LHCN-M2 (cell line): ENCODE results near the gene USP34. TPM values are rescaled to one million over a fixed set of nuclear protein-coding genes. Genes with fewer than 3 reads are reported as not detected.
"Not testable (repeated sequence)": the region's sequence is repeated elsewhere in the genome, so short reads cannot be mapped to it uniquely, and the experiment has no call there.

Experiments
- DNase-seq: peaks from one replicate; pipeline ENCODE4 v3.0.0-alpha.2; 2012; ENCODE audit warnings: low read depth
- polyA plus RNA-seq: library from polyadenylated mRNA; unstranded; fragments of >200 nt; gene quantifications from one replicate; pipeline ENCODE4 v1.2.1, GENCODE V29; 2012; ENCODE audit warnings: missing spikeins
- total RNA-seq: library from RNA; depleted of rRNA; stranded (reverse); fragments of >200 nt; gene quantifications from 2 replicates; pipeline ENCODE4 v1.2.3, GENCODE V29; 2014; rRNA removed

The USP34 gene
- total RNA-seq = 73.7 and 75.2 TPM in 2 replicates
- polyA plus RNA-seq = 17.7 TPM

- peak; percentile 94 for DNase-seq
Observed at GRCh38 chr2:61470965-61471904, at the start of gene USP34. TSS of gene USP34 (minus strand) at chr2:61471087. CDS start at chr2:61470692, 395 bp downstream.

- DNase-seq = no peak
Observed at GRCh38 chr2:61520261-61520660, 49.4 kb upstream of the USP34 start.

GRCh38 chr2:61512768-61513398 is 42.0 kb upstream of the USP34 start:
- DNase-seq = no peak

- no peak for DNase-seq
Observed at GRCh38 chr2:61510674-61511671, 40.1 kb upstream of the USP34 start.

GRCh38 chr2:61504949-61505348 is 34.1 kb upstream of the USP34 start:
- DNase-seq = no peak

- DNase-seq = no peak
Observed at GRCh38 chr2:61499060-61499459, 28.2 kb upstream of the USP34 start.

- DNase-seq = peak; percentile 54
Observed at GRCh38 chr2:61493523-61493942, 22.6 kb upstream of the USP34 start.

GRCh38 chr2:61492476-61492875 is 21.6 kb upstream of the USP34 start:
- no peak for DNase-seq

- no peak for DNase-seq
Observed at GRCh38 chr2:61485281-61485680, 14.4 kb upstream of the USP34 start.

- DNase-seq = no peak
Observed at GRCh38 chr2:61478086-61478485, 7.2 kb upstream of the USP34 start.

- DNase-seq = not testable (repeated sequence)
Observed at GRCh38 chr2:61476929-61477589, 6.2 kb upstream of the USP34 start.

GRCh38 chr2:61471905-61472805 is 1.3 kb upstream of the USP34 start:
- no peak for DNase-seq

GRCh38 chr2:61470122-61470951 is 550 bp downstream of the USP34 start:
- peak; percentile 62 for DNase-seq

GRCh38 chr2:61469424-61470121 is 1.3 kb downstream of the USP34 start:
- DNase-seq = peak; percentile 9

GRCh38 chr2:61468231-61468630 is 2.7 kb downstream of the USP34 start:
- not testable (repeated sequence) for DNase-seq

- DNase-seq = no peak
Observed at GRCh38 chr2:61465045-61465444, 5.8 kb downstream of the USP34 start.

GRCh38 chr2:61463769-61464475 is 7.0 kb downstream of the USP34 start:
- no peak for DNase-seq

- DNase-seq = no peak
Observed at GRCh38 chr2:61461404-61461803, 9.5 kb downstream of the USP34 start.
